H1 (cell line): ENCODE data around the gene ATP5F1E. TPM values are rescaled to one million over a fixed set of nuclear protein-coding genes. Genes with fewer than 3 reads are reported as not detected.

Experiments
- BACH1 ChIP-seq: IDR thresholded peaks from 2 replicates; pipeline ENCODE4 v1.6.1; 2012; ENCODE audit warnings: low read length, improper control_type of control experiment
- CEBPB ChIP-seq: IDR thresholded peaks from 2 replicates; pipeline ENCODE4 v1.6.1; 2012; ENCODE audit warnings: low read depth, low read length
- CHD1 ChIP-seq: IDR thresholded peaks from 2 replicates; pipeline ENCODE4 v1.6.1; 2012; ENCODE audit warnings: low read depth, low read length, improper control_type of control experiment
- CHD7 ChIP-seq: fragments of 300-600 bp; sonication (generic); IDR thresholded peaks from 2 replicates; pipeline ENCODE4 v1.7.1; 2012; ENCODE audit warnings: low read length, moderate library complexity, mild to moderate bottlenecking, inconsistent platforms; ENCODE audit not compliant: insufficient replicate concordance
- HDAC6 ChIP-seq: IDR thresholded peaks from one replicate; pipeline ENCODE4 v1.7.1; 2012; ENCODE audit warnings: low read depth, mild to moderate bottlenecking, inconsistent platforms, low read length, moderate library complexity
- MAX ChIP-seq: IDR thresholded peaks from 2 replicates; pipeline ENCODE4 v1.6.1; 2012; ENCODE audit warnings: inconsistent platforms
- RBBP5 ChIP-seq: IDR thresholded peaks from 2 replicates; pipeline ENCODE4 v1.7.1; 2012; ENCODE audit warnings: low read depth, mild to moderate bottlenecking, inconsistent platforms, low read length, moderate library complexity, borderline replicate concordance
- RFX5 ChIP-seq: IDR thresholded peaks from 2 replicates; pipeline ENCODE4 v1.6.1; 2011; ENCODE audit warnings: low read depth, low read length, improper control_type of control experiment, borderline replicate concordance
- SAP30 ChIP-seq: fragments of 300-600 bp; sonication (generic); IDR thresholded peaks from 2 replicates; pipeline ENCODE4 v1.7.1; 2012; ENCODE audit warnings: low read length, moderate library complexity, mild to moderate bottlenecking, inconsistent platforms; ENCODE audit not compliant: insufficient read depth, insufficient replicate concordance
- SIN3A ChIP-seq, 2 experiments: IDR thresholded peaks in 1 of 2; conservative IDR thresholded peaks in 1 of 2; 2 replicates each; pipeline ENCODE4 v1.6.1; 2011 to 2012; ENCODE audit warnings: low read length in 2 of 2, improper control_type of control experiment in 1 of 2, low read depth in 1 of 2, mild to moderate bottlenecking in 1 of 2
- SIRT6 ChIP-seq: IDR thresholded peaks from one replicate; pipeline ENCODE4 v1.7.1; 2012; ENCODE audit warnings: low read length, inconsistent platforms
- SP2 ChIP-seq: IDR thresholded peaks from 2 replicates; pipeline ENCODE4 v1.6.1; 2012; ENCODE audit warnings: mild to moderate bottlenecking, low read length, inconsistent platforms
- TEAD4 ChIP-seq: IDR thresholded peaks from 2 replicates; pipeline ENCODE4 v1.6.1; 2012; ENCODE audit warnings: low read depth, low read length, inconsistent platforms, mixed read lengths
- polyA plus RNA-seq, 7 experiments: library from polyadenylated mRNA; depleted of rRNA in 3 of 7; stranded (reverse) in 5 of 7; unstranded in 2 of 7; fragments of >200 nt in 5 of 7; fragments of 200-250 nt in 2 of 7; gene quantifications; 1 replicate in 5 of 7; 2 replicates in 1 of 7; 4 replicates in 1 of 7; pipeline versions ENCODE4 v1.2.1 to v1.2.3, GENCODE V29; 2011 to 2013; ENCODE audit warnings: missing spikeins in 2 of 7, mixed read lengths in 2 of 7
- total RNA-seq: library from RNA; stranded (reverse); fragmentation: NEBNext Ultra II Directional; extraction: Animal tissue kit (Norgen Biotek cat#: 25700); gene quantifications from 2 replicates; pipeline ENCODE4 v1.2.1, GENCODE V29; 2021

ATP5F1E gene
- total and polyA plus RNA-seq, 2 of the 8 experiments (the other 6 are each of a cell fraction or from before 2014, with no cell fraction given), result 15.7 to 47.8 TPM

- no peak for TF ChIP-seq CHD7
- no peak for TF ChIP-seq BACH1
- TF ChIP-seq TEAD4, result no peak
- no peak for TF ChIP-seq SP2
- no peak for TF ChIP-seq SIRT6
- no peak for TF ChIP-seq CHD1
- no peak for TF ChIP-seq CEBPB
- no peak for TF ChIP-seq RBBP5
- TF ChIP-seq SAP30, result no peak
- no peak for TF ChIP-seq SIN3A (conservative IDR thresholded peaks at IDR 0.05 in 1 of 2, IDR thresholded peaks at IDR 0.05 in 1 of 2; ENCODE audit: low read depth in 1 of 2, low read length in 2 of 2)
- TF ChIP-seq RFX5, result no peak
- TF ChIP-seq HDAC6, result no peak
- TF ChIP-seq MAX, result no peak
Observed at GRCh38 chr20:59023616-59024015, 8.5 kb downstream of the ATP5F1E start (continued).
